Measurements from ENCODE around the gene CCDC57. TPM values are rescaled to one million over a fixed set of nuclear protein-coding genes. Genes with fewer than 3 reads are reported as not detected.

Gene CCDC57
- polyA plus RNA-seq, 1 donor: 31.7 TPM

DNA sequence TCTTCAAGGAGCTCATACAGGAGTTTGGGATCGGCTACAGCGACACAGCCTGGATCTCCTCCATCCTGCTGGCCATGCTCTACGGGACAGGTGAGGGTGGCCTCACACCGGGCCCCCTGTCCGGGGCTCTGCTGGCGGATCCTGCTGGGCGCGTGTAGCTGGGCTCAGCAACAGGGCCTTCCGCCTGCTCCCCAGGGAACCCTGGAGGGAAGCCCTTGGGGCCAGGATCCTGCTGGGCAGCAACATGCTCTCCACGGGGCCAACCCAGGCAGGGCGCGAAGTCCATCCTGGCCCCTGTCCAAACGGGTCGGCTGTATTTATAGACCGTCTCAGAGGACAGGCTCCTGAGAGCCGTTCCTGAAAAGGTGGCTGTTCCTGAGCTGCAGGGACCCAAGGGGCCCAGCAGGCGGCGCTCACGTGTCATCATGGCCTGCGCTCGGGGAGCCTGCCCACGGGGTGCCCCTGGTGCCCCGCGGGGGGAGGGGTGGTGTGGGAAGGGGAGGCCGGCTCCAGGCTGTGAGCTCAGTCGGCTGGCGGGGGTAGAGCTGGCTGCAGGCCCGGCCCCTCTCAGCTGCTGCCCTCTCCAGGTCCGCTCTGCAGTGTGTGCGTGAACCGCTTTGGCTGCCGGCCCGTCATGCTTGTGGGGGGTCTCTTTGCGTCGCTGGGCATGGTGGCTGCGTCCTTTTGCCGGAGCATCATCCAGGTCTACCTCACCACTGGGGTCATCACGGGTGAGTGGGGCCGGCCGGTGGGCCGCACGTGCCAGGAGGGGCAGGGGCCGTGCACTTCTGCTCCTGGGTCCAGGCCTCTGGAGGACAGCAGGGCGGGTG lies 23.7 kb upstream of the CCDC57 start:
- no peak for DNase-seq (ENCODE audit: low read depth)

DNA sequence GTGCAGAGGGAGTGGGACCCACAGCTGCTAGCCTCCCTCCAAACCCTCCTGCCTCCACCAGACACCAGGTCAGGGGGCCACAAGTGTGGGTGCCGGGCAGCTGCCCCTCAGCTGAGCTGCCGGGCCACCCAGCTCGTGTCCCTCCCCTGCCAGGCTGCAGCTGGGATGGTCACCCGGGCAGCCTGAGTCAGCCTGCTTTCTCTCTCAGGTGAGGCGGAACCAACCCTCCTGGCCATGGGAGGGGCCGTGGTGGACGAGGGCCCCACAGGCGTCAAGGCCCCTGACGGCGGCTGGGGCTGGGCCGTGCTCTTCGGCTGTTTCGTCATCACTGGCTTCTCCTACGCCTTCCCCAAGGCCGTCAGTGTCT lies 23.1 kb upstream of the CCDC57 start:
- no peak for DNase-seq (ENCODE audit: low read depth)

DNA sequence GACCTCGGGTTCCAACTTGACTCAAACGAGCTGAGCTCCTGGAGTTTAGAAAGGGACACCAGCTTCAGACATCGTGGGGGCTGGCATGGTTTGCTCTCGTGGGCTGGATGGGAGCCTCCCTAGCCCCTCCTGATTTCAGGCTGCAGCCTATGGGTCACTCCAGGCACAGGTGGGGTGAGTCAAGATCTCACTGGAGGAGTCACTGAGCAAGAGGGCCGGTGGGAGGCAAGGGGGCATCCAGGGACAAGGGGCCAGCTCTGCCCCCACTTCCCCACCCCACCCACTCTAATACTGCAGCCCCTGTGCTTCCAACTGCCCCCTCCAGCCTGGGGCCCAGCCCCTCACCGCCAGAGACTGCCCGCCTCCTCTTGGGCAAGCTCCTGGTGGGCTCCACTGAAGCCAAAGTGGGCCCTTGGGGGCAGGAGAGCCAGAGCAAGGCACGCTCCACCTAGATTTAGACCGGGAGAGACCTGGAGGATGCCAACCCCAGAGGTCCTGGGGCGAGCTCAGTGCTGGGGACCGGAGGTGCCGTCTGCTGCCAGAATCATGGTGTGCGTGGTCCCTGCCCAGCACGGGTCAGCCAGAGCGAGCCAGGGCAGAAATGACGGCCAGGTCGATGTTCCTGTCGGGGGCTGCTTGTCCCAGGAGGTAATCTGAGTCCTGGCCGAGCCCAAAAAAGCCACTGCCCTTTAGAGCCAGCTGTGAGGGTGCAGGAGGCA lies 22.6 kb upstream of the CCDC57 start:
- no peak for DNase-seq (ENCODE audit: low read depth)

DNA sequence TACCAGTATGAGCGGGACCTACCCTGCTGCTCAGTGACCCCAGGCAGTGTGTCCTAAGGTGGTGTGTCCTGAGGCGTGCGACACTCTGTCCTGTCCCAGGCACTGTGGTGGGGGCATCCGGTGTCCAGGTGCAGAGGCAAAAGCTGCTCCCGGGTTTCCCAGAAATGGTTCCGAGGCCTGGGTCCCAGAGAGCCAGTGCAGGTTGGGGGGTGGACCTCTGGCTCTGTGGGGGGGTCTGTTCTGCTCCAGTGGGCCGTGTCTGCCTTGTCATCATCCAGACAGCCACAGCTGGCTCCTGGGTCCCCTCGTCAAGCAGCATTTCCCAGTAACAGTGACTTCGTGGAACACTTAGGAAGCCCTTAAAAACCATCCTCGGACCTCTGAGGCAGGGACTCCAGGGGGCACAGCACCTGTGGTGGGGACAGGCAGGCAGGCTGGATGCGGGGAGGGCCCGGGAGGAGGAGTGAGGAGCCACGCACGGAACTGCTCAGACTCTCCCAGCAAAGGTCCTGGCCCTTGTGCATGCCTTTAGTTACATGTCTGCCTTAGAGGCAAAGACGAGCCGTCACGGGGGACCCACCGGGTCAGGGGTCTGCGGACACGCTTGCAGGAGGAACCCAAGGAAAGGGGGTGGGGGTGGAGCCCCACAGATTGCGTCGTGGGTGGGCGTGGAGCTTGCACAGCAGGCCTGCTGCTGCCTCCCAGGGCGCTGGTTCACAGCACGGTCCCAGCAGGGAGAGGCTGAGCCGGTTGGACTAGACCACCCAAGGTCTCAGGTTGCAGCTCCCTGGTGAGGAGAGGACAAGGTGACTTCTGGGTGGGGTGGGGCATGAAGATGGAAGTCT lies 21.8 kb upstream of the CCDC57 start:
- DNase-seq (ENCODE audit: low read depth): no peak

DNA sequence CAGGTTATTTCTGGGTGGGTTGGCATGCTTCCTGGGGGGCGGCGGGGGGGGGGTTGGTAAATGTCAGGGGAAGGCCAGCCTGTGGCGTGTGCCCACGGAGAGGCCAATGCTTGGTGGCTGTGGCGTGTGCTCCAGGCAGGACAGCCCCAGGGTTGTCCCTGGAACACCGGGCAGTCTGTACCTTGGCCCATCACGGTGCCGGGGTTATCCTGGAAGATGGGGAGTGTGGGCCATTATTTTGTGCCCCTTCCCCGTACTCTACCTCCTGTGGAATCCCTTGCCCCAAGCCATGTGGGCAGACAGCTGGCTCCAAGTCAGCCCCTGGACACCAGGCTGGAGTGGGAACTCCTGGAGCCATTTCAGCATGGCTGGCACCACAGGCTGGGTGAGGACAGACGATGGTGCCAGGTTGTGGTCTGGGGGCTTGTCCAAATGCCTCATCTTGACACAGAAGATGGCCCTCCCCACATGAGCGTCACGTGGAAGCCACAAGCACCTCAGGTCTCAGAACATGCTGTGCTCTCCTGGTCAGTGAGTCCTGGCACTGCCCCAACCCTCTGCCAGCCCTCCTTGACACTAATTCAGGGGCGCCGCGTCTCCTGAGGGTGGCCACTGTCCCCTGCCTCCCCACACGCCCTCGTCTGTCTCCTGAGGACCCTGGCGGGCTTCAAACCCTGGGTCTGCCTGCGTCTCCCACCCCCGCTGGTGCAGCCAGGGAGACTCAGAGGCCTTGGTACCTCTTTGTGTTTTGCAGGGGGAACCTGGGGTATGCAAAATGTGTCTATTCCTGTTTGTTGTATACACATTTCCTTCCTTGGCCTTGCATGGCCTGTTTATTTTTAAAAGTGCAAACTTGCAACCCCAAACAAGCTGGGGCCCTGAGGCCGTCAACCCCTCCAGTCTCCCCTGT lies 20.5 kb upstream of the CCDC57 start:
- DNase-seq (ENCODE audit: low read depth): no peak

DNA sequence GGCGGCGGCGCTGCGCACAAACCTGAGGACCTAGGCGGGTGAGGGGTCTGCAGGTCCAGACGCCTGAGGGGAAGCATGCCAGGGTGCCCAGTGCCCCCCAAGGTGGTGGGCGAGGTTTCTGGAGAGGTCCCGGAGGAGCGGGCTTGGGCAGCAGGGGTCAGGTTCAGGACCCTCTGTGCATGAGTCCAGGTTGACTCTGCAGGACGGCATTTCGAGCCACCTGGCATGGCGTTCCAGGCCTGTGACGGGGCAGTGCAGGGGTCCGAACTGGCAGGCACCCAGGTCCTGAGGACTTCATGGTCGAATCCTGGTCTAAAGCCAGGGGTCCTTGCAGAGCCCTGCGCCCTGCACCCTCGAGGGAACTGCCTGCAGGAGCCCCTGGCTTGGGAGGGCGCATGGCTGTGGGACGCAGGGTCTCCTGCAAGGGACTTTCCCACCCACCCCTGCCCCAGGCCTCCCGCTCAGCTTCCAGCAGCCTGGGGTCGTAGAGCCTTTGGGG lies 19.7 kb upstream of the CCDC57 start:
- no peak for DNase-seq (ENCODE audit: low read depth)

DNA sequence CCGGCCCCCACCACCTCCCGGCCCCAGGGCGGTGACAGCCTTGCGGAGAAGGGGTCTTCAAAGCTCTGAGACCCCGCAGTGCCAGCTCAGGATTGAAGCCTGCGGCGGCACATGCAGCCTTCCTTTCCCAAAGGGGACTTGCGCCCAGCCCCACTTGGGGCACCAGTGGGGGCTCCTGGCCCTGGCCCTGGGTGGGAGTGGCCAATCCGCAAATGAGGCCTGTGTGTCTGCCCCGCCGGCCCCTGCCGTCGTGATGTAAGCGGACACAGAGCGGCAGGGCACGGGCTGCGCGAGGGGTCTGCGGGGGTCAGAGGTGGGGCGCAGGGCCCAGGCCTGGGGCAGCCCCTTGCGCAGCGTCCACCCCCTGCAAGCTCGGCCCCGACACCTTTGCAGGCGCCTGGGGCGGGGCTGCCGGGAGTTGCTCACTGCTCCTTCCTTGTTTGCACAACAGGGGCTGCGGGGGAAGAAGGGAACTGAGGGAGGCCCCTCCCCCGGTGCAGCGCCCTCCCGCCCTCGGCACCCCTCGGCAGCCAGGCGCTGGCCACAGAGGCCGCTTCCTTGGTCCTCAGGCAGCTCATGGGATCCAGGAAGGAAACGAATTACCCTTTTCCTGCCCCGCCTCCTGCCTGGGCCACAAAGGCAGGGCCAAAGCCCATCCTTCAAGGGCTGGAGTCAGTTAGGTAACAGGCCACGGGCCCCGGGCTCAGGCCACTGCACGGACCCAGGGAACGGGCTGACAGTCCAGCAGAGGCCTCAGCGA lies 19.1 kb upstream of the CCDC57 start:
- DNase-seq (ENCODE audit: low read depth): no peak

DNA sequence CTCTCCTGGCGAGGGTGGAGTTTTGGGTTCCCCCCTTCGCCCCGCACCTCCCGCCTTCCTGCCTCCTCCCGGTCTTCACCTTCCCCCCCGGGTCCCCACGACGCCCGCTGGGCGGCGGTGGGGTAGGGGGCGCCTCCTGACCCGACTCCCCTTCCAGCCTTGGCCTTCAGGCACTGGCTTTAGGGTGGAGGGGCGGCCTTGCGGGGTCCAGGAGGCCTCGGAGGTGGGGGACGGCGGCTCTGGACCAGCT lies 18.6 kb upstream of the CCDC57 start:
- no peak for DNase-seq (ENCODE audit: low read depth)

DNA sequence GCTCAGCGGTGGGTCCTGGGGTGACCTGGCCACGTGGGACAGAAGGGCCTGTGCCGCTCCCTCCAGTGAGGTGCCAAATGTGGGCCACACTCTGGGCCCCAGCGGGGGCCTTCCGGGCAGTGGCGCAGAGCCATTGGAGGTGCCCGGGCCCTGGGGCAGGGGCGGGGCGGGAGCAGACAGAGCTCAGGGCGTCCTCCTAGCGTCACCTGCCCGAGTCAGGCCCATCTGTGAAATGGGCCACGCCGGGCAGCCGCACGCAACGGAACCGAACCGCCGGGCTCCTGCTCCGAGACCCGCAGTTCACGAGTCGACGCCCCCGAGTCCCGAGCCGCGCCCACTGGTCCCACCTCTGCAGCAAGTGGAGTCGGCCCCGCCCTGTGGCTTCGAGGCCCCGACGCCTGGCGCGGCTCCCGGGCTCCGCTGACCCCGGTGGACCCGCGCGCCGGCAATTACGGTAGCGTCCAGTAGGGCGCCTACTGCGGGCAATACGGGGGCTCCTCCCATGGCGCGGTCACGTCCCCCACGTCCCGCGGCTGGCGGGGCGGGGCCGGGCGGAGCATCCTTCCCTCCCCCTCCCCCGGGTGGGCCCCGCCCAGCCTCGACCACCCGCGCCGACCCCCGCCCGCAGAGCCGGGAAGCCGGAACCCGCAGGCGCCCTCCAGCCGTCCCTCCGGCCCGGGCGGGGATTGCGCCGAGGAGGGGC lies 18.1 kb upstream of the CCDC57 start:
- DNase-seq (ENCODE audit: low read depth): no peak

DNA sequence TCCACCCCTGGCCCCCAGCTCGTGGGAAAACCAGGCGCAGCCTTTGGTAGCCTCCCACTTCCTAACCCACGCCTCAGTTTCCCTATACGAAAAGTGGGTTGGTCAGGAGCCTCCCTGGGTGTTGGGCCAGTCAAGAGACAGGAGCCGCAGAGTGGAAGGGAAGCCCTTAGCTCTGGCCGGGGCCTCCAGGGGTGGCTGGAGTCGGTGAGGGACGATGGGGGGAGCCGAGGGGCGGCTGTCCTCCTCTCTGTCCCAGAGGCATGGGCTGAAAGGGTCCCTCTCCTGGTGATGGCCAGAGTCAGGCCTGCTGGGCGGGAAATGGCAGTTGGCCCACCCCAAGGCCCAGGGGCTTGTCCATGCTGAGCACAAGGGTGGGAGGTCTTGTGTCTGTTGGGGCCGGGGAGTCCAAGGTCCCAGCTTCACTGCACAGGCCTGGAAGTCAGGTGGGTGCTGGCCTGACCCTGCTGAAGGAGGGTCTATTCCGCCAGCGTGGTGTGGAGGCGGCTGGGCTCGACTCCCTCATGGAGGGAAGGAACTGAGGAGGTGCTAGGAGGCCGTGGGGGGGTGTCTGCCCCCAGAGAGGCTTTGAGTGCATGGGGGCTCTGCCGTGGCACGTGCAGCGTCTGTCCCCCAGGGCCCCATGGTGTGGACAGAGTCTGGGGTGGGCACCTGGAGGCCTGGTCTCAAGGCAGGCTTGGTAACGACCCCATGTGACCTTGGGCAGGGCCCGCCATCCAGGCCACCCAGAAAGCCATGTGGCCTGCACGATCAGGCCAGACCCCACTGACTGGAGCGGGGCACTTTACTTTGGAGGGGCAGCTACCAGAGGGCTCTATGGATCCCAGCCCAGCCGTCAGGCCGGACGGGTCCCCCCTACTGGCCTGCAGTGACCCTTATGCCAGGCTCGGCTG lies 17.3 kb upstream of the CCDC57 start:
- no peak for DNase-seq (ENCODE audit: low read depth)

DNA sequence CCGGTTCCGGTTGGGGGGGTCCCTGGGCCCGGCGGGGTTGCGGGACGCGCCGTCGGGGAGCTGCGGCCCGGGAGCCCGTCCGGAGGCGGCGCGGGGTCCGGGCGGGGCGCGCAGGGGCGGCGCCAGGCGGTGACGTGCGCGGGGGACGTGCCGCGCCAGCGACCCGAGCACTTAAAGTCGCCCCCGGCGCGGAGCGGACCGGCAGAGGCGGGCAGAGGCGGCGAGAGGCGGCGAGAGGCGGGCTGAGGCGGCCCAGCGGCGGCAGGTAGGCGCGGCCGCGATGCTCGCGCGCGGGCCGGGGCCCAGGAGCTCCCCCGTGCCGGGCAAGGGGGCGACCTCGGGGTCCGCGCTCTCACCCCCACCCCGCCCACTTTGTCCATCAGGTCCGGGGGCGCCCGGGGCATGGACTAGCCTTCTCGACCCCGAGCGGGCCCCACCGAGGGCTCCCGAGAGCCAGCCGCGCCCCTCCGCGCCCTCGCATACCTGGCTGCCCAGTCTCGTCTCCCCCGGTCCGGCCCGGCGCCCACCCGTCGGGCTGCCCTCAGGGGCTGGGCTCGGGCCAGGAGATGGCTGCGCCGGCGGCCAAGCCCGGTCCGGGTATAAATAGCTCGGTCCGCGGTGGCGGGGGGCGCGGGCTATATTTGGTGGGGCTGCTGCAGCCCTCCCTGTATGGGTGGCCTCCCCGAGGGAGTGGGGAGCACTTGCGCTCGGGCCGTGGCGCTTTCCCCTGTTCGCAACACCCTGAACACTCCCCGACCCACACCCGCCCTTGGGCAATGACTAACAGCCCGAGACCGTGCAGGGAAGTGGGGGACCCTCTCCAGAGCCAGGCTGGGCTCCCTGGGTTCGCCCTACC lies 16.4 kb upstream of the CCDC57 start, which contains the start of gene SLC16A3:
TSS of gene SLC16A3 (plus strand) at position 201 of the 856 bp plus-strand sequence. CDS start 6,967 bp downstream, outside the sequence.
- no peak for DNase-seq (ENCODE audit: low read depth)

DNA sequence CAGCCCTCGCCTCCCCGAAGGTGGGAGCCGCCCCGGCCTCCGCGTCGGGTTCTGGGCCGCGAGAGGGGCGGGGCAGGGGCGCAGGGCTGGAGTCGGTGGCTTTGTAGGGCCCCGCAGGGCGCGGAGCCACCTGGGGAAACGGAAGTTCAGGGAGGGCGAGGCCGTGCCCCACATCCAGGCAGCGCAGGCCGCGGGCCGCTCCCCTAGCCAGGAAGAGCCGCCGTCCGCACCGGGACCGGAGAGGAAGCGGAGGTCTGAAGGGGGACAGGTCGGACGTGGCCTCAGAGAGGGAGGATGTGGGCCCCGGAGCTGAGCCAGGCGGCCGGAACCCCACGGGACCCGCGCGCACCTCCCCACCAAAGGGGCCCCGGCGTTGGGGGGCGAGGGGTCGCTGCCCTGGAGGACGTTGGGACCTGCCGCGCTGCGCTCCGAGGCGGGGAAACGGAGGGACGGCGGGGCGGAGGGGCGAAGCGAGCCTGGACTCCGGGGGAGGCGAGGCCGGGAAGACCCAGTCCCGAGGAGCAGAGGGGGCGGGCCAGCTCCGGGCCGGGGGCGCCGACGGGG lies 15.7 kb upstream of the CCDC57 start:
- DNase-seq (ENCODE audit: low read depth): no peak

DNA sequence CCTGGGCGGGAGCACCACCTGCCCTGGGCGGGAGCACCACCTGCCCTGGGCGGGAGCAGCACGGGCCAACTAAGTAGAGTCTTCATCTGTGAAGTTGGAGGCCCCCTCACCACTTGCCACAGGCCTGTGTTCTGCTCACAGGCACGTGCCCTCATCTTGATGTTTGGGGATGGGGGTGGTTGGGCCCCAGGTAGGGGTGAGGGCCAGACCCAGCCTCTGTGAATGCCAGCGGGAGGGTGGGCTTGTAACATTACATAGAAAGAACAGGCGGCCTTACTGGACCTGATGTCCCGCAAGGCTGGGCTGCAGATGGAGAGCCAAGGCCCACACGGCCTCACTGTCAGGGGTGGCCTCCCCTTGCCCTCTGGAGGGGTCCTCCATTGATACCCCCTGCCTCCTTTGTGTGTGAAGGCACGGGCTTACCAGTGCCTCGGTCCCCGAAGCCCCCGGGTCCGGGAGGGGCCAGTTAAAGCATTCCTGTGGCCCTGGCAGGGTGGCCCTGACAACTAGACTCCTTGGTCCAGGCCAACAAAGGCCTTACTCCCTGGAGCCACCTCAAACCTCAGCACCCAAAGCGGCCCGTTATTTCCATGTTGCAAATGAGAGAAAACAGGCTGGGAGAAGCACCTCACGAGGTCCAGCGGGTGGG lies 15.1 kb upstream of the CCDC57 start:
- no peak for DNase-seq (ENCODE audit: low read depth)

DNA sequence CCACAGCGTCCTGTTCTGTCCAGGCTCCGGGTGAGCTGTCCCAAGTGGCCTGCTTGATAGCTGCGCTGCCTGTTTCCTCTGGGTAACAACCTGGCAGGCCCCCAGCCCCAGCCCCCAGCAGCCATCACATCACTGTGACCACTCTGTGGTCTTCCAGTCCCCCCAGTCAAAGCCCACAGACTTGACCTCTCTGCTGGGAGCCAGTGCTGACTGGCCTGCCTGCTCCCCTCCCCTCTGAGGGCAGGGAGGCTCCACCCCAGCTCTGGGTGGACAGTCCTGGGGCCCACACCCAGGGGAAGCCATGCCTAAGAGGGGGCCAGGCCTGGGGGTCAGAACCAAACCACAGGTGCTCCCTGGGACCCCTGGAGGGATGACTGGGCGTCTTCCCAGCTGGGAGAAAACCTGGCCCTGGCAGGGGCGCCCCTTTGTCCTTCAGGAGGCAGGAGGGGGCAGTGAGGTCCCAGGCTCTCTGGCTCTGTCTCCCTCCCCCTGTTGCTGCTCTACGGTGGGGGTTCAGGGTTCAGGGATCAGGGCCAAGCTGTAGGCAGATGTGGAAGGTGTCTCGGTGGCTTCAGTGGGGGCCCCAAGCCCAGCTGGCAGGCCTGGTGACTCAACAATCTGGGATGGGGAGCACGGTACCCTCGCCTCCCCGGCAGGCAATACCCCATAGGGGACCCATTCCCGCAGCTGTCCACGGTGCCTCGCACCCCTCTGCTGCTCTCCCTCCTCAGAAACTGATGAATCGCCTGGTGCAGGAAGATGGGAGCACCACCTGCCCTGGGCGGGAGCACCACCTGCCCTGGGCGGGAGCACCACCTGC lies 14.4 kb upstream of the CCDC57 start:
- DNase-seq (ENCODE audit: low read depth): no peak

DNA sequence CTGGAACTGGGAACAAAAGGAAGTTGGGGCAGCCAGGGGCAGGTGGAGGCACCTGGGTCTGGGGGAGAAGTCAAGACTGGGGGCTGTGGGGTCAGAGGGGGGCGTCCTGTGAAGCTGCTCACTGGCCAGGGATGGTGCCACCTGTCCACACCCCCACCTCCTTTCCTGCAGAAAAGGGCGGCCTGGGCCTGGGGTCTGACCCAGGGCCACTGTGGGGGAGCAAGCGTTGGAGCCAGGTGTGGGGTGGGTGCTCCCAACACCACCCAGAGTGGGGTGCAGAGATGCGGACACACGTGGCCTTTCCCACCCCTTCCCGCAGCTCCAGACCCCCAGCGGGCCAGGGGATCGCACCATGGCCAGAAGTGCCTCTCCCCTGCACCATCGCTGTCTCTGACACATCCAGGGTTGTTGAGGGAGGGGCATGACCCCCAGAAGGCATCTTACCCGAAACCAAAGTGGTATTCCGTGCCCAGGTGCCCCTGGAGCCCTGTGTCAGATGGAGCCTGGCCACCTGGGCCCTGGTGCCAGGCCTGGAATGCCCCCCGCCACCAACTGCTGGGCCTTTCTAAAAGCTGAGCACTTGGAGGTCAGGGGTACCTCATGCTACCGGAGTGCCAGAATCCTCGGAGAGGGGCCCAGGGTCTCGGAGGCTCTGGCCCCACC lies 13.6 kb upstream of the CCDC57 start:
- DNase-seq (ENCODE audit: low read depth): no peak

Measured in forelimb muscle (tissue), 1 donor.